Smooth muscle cell (in vitro differentiated cells): ENCODE data around the gene IGF1R. TPM values are rescaled to one million over a fixed set of nuclear protein-coding genes. Genes with fewer than 3 reads are reported as not detected.
A peak's percentile ranks its signal among the peaks of the same experiment; 100 is the strongest.

ENCODE experiments used
- DNase-seq: peaks from one replicate; lab custom pipeline; 2025; ENCODE audit not compliant: unreplicated experiment; lab: John Stamatoyannopoulos, UW
- H2AFZ ChIP-seq: fragments of 200-600 bp; sonication (generic); 2 replicates; pipeline ENCODE4 v1.6.0; 2016; ENCODE audit warnings: antibody characterized with exemption, low read depth, mild to moderate bottlenecking
- H3F3A ChIP-seq: fragments of 200-600 bp; sonication (generic); 2 replicates; pipeline ENCODE4 v1.6.0; 2017; ENCODE audit warnings: antibody characterized with exemption, low read depth
- H3K27ac ChIP-seq: fragments of 200-600 bp; sonication (generic); 2 replicates; pipeline ENCODE4 v1.5.1; 2016; ENCODE audit warnings: low read depth, mild to moderate bottlenecking
- H3K27me3 ChIP-seq: fragments of 200-600 bp; sonication (generic); 2 replicates; pipeline ENCODE4 v1.6.1; 2016; ENCODE audit warnings: low read depth, mild to moderate bottlenecking
- H3K36me3 ChIP-seq: fragments of 200-600 bp; sonication (generic); 2 replicates; pipeline ENCODE4 v1.5.1; 2016; ENCODE audit warnings: low read depth
- H3K4me1 ChIP-seq: fragments of 200-600 bp; sonication (generic); 2 replicates; pipeline ENCODE4 v1.5.1; 2016; ENCODE audit warnings: low read depth
- H3K4me2 ChIP-seq: fragments of 200-600 bp; sonication (generic); 2 replicates; pipeline ENCODE4 v1.6.0; 2016; ENCODE audit warnings: mild to moderate bottlenecking
- H3K4me3 ChIP-seq: fragments of 200-600 bp; sonication (generic); 2 replicates; pipeline ENCODE4 v1.5.1; 2016; ENCODE audit warnings: mild to moderate bottlenecking
- H3K79me2 ChIP-seq: fragments of 200-600 bp; sonication (generic); 2 replicates; pipeline ENCODE4 v1.6.0; 2016; ENCODE audit warnings: low read depth, mild to moderate bottlenecking
- H3K9ac ChIP-seq: fragments of 200-600 bp; sonication (generic); 2 replicates; pipeline ENCODE4 v1.6.0; 2016; ENCODE audit warnings: low read depth
- H3K9me3 ChIP-seq: fragments of 200-600 bp; sonication (generic); replicated peaks from 2 replicates; pipeline ENCODE4 v1.5.1; 2016; ENCODE audit warnings: low read depth
- H4K20me1 ChIP-seq: fragments of 200-600 bp; sonication (generic); 2 replicates; pipeline ENCODE4 v1.6.0; 2016; ENCODE audit warnings: low read depth
- WGBS: methylation state at CpG from one replicate; pipeline ENCODE4 v1.1.7; 2016; ENCODE audit warnings: low lambda C conversion rate; 5-methylcytosine and 5-hydroxymethylcytosine counted together
- polyA plus RNA-seq: library from polyadenylated mRNA; unstranded; fragments of >200 nt; fragmentation: Nextera tagmentation; extraction: Ambion mirVana; gene quantifications from 2 replicates; pipeline ENCODE4 v1.2.1, GENCODE V29; 2016
- total RNA-seq: library from RNA; depleted of rRNA; stranded (reverse); fragments of >200 nt; gene quantifications from 2 replicates; pipeline ENCODE4 v1.2.3, GENCODE V29; 2014
- TF ChIP-seq, protein P1 (sequence below): fragments of 200-600 bp; sonication (generic); IDR thresholded peaks from 2 replicates; pipeline ENCODE4 v1.5.1; 2017; ENCODE audit warnings: borderline replicate concordance, mild to moderate bottlenecking, antibody characterized with exemption; ENCODE audit not compliant: insufficient read depth, poor library complexity, severe bottlenecking

IGF1R gene
- total and polyA plus RNA-seq, 2 experiments from 2014 or later: 14.0 to 70.2 TPM

DNA sequence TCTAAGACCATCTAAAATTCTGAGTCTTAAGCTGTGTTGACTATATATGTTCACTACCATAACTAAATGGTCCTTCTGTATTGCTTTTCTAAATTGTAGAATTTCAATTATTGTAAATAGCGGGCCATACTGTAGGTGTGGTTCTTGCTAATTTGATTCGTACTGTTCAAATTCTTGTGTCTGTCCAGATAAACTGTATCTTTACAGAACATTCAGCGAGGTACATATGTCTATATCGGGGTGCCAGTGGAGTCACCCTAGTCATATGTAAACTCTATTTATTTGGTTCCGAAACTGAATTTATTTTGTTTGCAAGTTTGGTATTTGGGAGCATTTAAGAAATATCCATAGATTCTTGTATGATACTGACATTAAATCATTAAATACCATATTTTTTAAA lies 69.0 kb downstream of the IGF1R start:
- Histone ChIP-seq H3K9ac (no peak overlapping the region), H3K27ac (no peak overlapping the region), H3K79me2 (peaks cover 100% of the 10 kb centered on the region), H3K4me3 (no peak overlapping the region), H3K27me3 (no peaks in the 10 kb centered on the region), H3F3A (peaks cover 5% of the 10 kb centered on the region), H3K4me1 (peaks cover 44% of the 10 kb centered on the region), H3K9me3 (no peaks in the 10 kb centered on the region), H4K20me1 (peaks cover 99% of the 10 kb centered on the region), H3K36me3 (no peaks in the 10 kb centered on the region), H3K4me2 (no peak overlapping the region), H2AFZ (no peak overlapping the region)
- WGBS: 96% methylated on average over 5 of the region's 5 CpGs
- TF ChIP-seq, protein P1, sequence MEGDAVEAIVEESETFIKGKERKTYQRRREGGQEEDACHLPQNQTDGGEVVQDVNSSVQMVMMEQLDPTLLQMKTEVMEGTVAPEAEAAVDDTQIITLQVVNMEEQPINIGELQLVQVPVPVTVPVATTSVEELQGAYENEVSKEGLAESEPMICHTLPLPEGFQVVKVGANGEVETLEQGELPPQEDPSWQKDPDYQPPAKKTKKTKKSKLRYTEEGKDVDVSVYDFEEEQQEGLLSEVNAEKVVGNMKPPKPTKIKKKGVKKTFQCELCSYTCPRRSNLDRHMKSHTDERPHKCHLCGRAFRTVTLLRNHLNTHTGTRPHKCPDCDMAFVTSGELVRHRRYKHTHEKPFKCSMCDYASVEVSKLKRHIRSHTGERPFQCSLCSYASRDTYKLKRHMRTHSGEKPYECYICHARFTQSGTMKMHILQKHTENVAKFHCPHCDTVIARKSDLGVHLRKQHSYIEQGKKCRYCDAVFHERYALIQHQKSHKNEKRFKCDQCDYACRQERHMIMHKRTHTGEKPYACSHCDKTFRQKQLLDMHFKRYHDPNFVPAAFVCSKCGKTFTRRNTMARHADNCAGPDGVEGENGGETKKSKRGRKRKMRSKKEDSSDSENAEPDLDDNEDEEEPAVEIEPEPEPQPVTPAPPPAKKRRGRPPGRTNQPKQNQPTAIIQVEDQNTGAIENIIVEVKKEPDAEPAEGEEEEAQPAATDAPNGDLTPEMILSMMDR: no peak
- DNase-seq: no peak

DNA sequence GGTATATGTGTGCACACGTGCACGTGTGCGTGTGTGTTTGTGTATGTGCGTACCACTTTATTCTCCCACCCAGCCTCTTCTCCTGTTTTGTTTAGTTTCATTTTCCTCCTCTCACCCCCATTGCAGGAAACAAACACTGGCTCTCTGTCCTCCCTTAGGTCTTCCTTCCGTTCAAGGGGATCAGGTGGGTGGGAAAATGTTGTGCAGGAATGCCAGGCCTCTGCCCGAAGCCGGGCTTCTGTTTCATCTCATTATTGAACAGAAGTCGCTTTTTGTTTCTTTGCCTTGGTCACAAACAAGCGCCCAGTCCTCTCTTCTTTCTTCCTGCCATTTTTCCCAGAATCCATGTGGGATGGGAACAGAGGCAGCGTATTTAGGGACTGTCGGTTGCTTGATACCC lies 69.6 kb downstream of the IGF1R start:
- Histone ChIP-seq H3F3A (peaks cover 3% of the 10 kb centered on the region), H3K4me1 (peaks cover 49% of the 10 kb centered on the region), H3K4me3 (no peak overlapping the region), H3K9me3 (no peaks in the 10 kb centered on the region), H3K27me3 (no peaks in the 10 kb centered on the region), H3K4me2 (peak overlapping the region; percentile 62), H3K27ac (peak overlapping the region; percentile 52), H2AFZ (no peak overlapping the region), H3K79me2 (peaks cover 100% of the 10 kb centered on the region), H3K36me3 (no peaks in the 10 kb centered on the region), H4K20me1 (peaks cover 100% of the 10 kb centered on the region), H3K9ac (no peak overlapping the region)
- WGBS: 81% methylated on average over 11 of the region's 11 CpGs
- TF ChIP-seq, protein P1: no peak
- no peak for DNase-seq

DNA sequence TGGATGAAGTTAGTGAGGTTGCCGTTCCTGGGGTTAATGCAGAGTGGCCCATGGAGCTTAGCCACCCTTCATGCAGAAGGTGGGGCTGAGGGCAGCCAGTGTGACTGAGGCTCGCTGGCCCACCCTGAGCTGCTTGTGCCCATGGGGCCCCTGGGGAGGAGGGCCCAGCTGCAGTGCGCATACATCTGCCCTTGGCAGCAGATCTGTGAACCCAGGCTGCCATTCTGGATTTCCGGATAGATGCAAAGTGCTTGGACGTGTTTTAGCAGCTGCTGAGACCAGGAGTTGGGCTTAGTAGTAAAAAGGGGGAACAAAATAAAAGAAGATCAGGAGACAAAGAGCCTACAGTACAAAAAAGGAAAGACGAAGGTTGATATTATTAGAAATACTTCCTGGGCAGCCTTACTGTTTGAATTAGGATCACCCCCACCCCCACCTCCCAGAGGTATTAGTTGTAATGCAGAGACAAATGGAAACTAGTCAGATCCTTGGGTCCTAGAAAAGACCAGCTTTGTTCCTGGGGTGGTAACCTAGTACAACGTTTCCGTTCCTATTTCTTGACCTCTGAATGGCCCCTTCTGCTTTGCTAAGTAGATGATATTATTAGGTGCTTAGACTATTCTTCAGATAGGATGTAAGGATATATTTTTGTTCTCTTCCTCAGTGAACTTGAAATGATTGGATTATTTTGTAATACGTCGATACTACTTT lies 70.2 kb downstream of the IGF1R start:
- TF ChIP-seq, protein P1: no peak
- no peaks in the 10 kb centered on the region for H3F3A ChIP-seq
- peak overlapping the region; percentile 52 for H3K27ac ChIP-seq
- H3K4me1 ChIP-seq: peaks cover 49% of the 10 kb centered on the region
- peaks cover 100% of the 10 kb centered on the region for H4K20me1 ChIP-seq
- H3K4me3 ChIP-seq: no peak overlapping the region
- H3K79me2 ChIP-seq: peaks cover 99% of the 10 kb centered on the region
- no peak overlapping the region for H2AFZ ChIP-seq
- H3K36me3 ChIP-seq: no peaks in the 10 kb centered on the region
- peak overlapping the region; percentile 62 for H3K4me2 ChIP-seq
- WGBS: 62% methylated on average over 10 of the region's 10 CpGs
- H3K9me3 ChIP-seq: no peaks in the 10 kb centered on the region
- H3K9ac ChIP-seq: peak overlapping the region; percentile 9
- no peak for DNase-seq
- no peaks in the 10 kb centered on the region for H3K27me3 ChIP-seq
